NCI-H460 (cell line): ENCODE results near the gene PAQR6. TPM values are rescaled to one million over a fixed set of nuclear protein-coding genes. Genes with fewer than 3 reads are reported as not detected.
A peak's percentile ranks its signal among the peaks of the same experiment; 100 is the strongest.
"Not testable (repeated sequence)": the region's sequence is repeated elsewhere in the genome, so short reads cannot be mapped to it uniquely, and the experiment has no call there.

ENCODE experiments used
- DNase-seq: peaks from one replicate; pipeline ENCODE4 v3.0.0-alpha.2; 2016; ENCODE audit warnings: low read depth; ENCODE audit errors: extremely low read depth
- total RNA-seq: library from RNA; depleted of rRNA; stranded (reverse); fragments of >200 nt; shearing (Covaris generic); gene quantifications from 2 replicates; pipeline ENCODE4 v1.2.3, GENCODE V29; 2014

PAQR6 gene
- total RNA-seq, 1 experiment from 2014 or later, result 2.5 TPM

GRCh38 chr1:156233426-156234127 lies 14.3 kb downstream of the PAQR6 start:
- no peak for DNase-seq

- DNase-seq, result no peak
Observed at GRCh38 chr1:156232201-156232894, 15.5 kb downstream of the PAQR6 start.

DNA sequence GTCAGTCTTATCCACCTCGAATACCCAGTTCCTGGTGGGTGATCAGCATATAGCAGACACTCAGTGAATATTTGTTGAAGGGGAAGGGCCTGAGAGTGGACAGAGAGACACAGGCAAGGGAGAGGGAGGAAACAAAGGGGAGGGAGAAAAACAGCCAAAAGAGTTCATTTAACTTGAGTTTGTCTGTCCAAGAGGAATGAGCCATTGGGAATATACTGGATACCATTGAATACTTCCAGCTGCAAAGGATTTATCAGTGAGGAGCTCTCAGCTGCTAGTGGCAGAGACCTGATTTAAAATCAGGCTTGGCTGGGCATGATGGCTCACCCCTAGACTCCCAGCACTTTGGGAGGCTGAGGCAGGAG lies 17.4 kb downstream of the PAQR6 start:
- DNase-seq, result no peak

- DNase-seq, result no peak
Observed at GRCh38 chr1:156229809-156230472, 17.9 kb downstream of the PAQR6 start.

GRCh38 chr1:156228501-156228900 lies 19.4 kb downstream of the PAQR6 start:
- DNase-seq, result no peak

DNA sequence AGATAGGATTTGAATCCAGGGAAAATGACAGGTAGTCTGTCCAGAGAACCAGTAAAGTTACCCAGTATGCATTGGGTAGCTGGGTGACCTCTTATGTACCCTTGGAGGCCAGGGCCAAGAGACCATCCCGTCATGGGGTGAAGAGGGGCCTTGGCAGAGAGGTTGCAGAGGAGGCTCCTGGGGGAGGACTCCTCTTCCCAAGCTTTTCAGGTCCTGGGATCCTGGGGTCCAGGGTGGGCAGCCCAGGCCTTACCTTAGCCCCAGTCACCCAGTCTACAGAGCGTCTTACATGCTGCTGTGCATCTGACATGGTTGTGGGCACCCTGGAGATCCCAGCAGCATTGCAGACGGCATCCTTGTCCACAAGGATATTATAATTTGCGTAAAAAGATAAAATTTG lies 21.1 kb downstream of the PAQR6 start:
- DNase-seq, result no peak

- no peak for DNase-seq
Observed at GRCh38 chr1:156226116-156226538, 21.7 kb downstream of the PAQR6 start.

GRCh38 chr1:156225677-156226014 lies 22.2 kb downstream of the PAQR6 start:
- no peak for DNase-seq

- no peak for DNase-seq
Observed at GRCh38 chr1:156221986-156222692, 25.7 kb downstream of the PAQR6 start.

DNA sequence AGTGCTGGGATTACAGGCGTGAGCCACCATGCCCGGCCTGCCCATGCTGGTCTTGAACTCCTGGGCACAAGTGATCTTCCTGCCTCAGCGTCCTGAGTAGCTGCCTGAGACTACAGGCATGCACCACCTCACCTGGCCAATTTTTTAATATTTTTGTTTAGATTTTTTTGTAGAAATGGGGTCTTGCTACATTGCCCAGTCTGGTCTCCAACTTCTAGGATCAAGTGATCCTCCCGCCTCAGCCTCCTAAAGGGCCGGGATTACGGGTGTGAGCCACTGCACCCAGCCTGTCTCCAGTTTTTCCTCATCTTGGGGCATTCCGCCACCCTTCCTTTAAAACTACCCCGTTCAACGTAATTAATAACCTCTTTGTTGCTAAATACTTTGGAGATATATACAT lies 27.6 kb downstream of the PAQR6 start:
- DNase-seq, result no peak

GRCh38 chr1:156217871-156218270 lies 30.0 kb downstream of the PAQR6 start:
- no peak for DNase-seq

GRCh38 chr1:156216361-156217086 lies 31.3 kb downstream of the PAQR6 start:
- DNase-seq, result not testable (repeated sequence)

- DNase-seq, result peak; percentile 41
Observed at GRCh38 chr1:156214024-156214748, 33.7 kb downstream of the PAQR6 start.

DNA sequence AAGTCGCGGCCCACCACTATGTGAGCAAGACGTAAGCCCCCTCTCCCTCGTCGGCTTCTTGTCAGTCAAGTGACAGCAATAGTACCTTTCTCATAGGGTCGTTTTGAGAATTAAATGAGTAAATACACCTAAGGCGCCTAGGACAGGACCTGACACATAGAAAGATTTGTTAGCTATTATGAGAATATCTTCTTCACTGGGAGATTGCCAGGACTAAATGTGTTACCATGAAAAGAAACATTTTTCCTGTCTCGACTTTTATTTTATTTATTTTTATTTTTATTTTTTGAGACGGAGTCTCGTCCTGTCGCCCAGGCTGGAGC lies 34.3 kb downstream of the PAQR6 start:
- no peak for DNase-seq

DNA sequence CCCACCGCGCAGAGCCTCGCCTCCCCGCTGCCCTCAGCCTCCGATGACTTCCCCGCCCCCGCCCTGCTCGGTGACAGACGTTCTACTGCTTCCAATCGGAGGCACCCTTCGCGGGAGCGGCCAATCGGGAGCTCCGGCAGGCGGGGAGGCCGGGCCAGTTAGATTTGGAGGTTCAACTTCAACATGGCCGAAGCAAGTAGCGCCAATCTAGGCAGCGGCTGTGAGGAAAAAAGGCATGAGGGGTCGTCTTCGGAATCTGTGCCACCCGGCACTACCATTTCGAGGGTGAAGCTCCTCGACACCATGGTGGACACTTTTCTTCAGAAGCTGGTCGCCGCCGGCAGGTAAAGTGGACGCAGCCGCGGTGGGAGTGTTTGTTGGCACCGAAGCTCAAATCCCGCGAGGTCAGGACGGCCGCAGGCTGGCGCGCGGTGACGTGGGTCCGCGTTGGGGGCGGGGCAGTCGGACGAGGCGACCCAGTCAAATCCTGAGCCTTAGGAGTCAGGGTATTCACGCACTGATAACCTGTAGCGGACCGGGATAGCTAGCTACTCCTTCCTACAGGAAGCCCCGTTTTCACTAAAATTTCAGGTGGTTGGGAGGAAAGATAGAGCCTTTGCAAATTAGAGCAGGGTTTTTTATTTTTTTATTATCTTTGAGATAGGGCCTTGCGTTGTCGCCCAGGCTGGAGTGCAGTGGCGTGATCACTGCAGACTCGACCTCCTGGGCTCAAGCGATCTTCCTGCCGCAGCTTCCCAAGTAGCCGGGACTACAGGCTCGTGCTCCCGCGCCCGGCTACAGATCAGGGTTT lies 34.8 kb downstream of the PAQR6 start, which contains the start of gene PMF1:
PMF1 (plus strand) TSS at position 175 of the 811 bp plus-strand sequence; CDS start at position 184, 9 bp downstream.
- DNase-seq, result peak; percentile 98

DNA sequence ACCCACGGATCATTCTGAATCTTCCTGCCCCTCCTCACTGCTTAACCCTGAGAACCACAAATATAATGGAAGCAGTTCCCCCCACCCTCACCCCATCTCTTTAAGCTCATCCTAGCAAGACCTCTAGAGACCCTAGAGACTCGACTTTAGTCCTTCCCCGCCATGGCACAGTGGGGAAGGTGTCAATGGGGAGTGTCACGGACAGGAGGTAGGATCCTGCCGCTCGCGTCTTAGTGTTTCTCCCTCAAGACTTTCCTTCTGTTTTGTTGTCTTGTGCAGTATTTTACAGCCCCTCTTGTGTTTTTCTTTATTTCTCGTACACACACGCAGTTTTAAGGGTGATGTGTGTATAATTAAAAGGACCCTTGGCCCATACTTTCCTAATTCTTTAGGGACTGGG lies 35.7 kb downstream of the PAQR6 start:
- DNase-seq, result no peak

GRCh38 chr1:156211243-156211642 lies 36.6 kb downstream of the PAQR6 start:
- no peak for DNase-seq

GRCh38 chr1:156204686-156205085 lies 43.2 kb downstream of the PAQR6 start:
- no peak for DNase-seq

DNA sequence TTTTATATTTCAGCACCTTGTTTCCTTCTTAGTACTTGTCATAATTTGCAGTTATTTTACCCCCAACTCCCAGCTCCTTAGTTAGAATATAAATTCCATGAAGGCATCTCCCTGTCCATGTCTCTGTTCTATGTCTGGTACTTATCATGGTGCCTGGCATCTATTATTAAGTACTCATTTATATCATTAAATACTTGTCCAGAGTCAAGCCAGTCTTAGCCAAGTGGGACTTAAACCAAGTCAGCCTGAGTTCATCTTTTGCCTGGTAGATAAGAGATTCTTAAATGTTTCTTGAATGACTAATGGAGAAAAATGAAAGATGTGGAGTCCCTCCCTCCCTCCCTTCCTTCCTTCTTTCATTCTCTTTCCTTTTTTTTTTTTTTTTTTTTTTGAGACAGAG lies 44.5 kb downstream of the PAQR6 start:
- DNase-seq, result no peak
